Central memory CD8-positive, alpha-beta T cell (primary cell): ENCODE data around the gene CACNA2D3.

Experiments
- ATAC-seq: fragments of 150-1000 bp; cut with Tn5 transposase; replicated peaks from 2 replicates; pipeline ENCODE4 v1.10.0; 2022; ENCODE audit warnings: mild to moderate bottlenecking, moderate FRiP score, moderate number of reproducible peaks; ENCODE audit not compliant: poor library complexity, severe bottlenecking; ENCODE audit errors: extremely low read depth
- DNase-seq, 2 donors: peaks; one replicate each; pipeline ENCODE4 v3.0.0; 2021; ENCODE audit warnings: low spot score in 2 of 2
- H3K27ac Mint-ChIP-seq: one replicate; pipeline ENCODE4 v1.8.0; 2022; ENCODE audit warnings: low read depth, mild to moderate bottlenecking, moderate library complexity, mixed read lengths
- H3K27me3 Mint-ChIP-seq: one replicate; pipeline ENCODE4 v1.8.0; 2022; ENCODE audit warnings: mixed read lengths
- H3K36me3 Mint-ChIP-seq: one replicate; pipeline ENCODE4 v1.8.0; 2022; ENCODE audit warnings: mild to moderate bottlenecking, moderate library complexity, mixed read lengths; ENCODE audit not compliant: insufficient read depth
- H3K4me1 Mint-ChIP-seq: one replicate; pipeline ENCODE4 v1.8.0; 2022; ENCODE audit warnings: mixed read lengths
- H3K4me3 Mint-ChIP-seq: one replicate; pipeline ENCODE4 v1.8.0; 2022; ENCODE audit warnings: mild to moderate bottlenecking, moderate library complexity, mixed read lengths
- H3K9me3 Mint-ChIP-seq: one replicate; pipeline ENCODE4 v1.8.0; 2022; ENCODE audit warnings: mixed read lengths

The CACNA2D3 gene

GRCh38 chr3:54345847-54346375 lies 223.6 kb downstream of the CACNA2D3 start:
- H3K27ac Mint-ChIP-seq: no peak overlapping the region
- DNase-seq: no peak
- H3K36me3 Mint-ChIP-seq: no peaks in the 10 kb centered on the region
- H3K27me3 Mint-ChIP-seq: no peaks in the 10 kb centered on the region
- no peaks in the 10 kb centered on the region for H3K9me3 Mint-ChIP-seq
- ATAC-seq: no peak
- no peak overlapping the region for H3K4me3 Mint-ChIP-seq
- H3K4me1 Mint-ChIP-seq: no peaks in the 10 kb centered on the region

DNA sequence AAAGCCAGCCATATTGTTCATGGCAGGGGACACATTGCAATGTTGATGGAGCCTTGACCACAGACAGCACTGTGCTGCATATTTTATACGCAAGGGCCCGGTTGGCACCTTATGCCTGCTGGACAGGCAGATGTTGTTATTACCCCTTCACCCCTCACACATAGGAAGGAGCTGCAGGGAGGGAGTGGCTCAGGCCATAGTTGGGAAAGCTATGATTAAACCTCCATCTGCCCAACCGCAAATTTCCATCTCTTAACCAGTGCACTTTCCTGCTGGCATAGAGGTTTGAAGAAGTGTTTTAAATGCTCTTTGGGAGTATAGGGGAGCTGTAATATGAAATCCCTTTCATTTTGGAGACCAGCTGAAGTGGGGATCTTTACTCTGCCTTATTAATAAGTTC lies 224.7 kb downstream of the CACNA2D3 start:
- no peaks in the 10 kb centered on the region for H3K27me3 Mint-ChIP-seq
- no peaks in the 10 kb centered on the region for H3K4me1 Mint-ChIP-seq
- no peak overlapping the region for H3K4me3 Mint-ChIP-seq
- H3K27ac Mint-ChIP-seq: no peak overlapping the region
- no peaks in the 10 kb centered on the region for H3K36me3 Mint-ChIP-seq
- no peak for DNase-seq
- no peak for ATAC-seq
- H3K9me3 Mint-ChIP-seq: no peaks in the 10 kb centered on the region

GRCh38 chr3:54347933-54348332 lies 225.6 kb downstream of the CACNA2D3 start:
- no peaks in the 10 kb centered on the region for H3K4me1 Mint-ChIP-seq
- H3K36me3 Mint-ChIP-seq: no peaks in the 10 kb centered on the region
- no peaks in the 10 kb centered on the region for H3K27me3 Mint-ChIP-seq

GRCh38 chr3:54349231-54349652 lies 226.9 kb downstream of the CACNA2D3 start:
- no peak overlapping the region for H3K4me3 Mint-ChIP-seq

More at GRCh38 chr3:54347933-54348332, 225.6 kb downstream of the CACNA2D3 start:
- Mint-ChIP-seq H3K4me3 (no peak overlapping the region), H3K27ac (no peak overlapping the region), H3K9me3 (no peaks in the 10 kb centered on the region)
- ATAC-seq: no peak
- no peak for DNase-seq

GRCh38 chr3:54349691-54350090 lies 227.3 kb downstream of the CACNA2D3 start:
- no peaks in the 10 kb centered on the region for H3K27me3 Mint-ChIP-seq
- DNase-seq: no peak

More at GRCh38 chr3:54349231-54349652, 226.9 kb downstream of the CACNA2D3 start:
- no peak for ATAC-seq
- DNase-seq: no peak
- no peaks in the 10 kb centered on the region for H3K4me1 Mint-ChIP-seq
- no peak overlapping the region for H3K27ac Mint-ChIP-seq
- H3K9me3 Mint-ChIP-seq: no peaks in the 10 kb centered on the region
- H3K36me3 Mint-ChIP-seq: no peaks in the 10 kb centered on the region
- no peaks in the 10 kb centered on the region for H3K27me3 Mint-ChIP-seq

DNA sequence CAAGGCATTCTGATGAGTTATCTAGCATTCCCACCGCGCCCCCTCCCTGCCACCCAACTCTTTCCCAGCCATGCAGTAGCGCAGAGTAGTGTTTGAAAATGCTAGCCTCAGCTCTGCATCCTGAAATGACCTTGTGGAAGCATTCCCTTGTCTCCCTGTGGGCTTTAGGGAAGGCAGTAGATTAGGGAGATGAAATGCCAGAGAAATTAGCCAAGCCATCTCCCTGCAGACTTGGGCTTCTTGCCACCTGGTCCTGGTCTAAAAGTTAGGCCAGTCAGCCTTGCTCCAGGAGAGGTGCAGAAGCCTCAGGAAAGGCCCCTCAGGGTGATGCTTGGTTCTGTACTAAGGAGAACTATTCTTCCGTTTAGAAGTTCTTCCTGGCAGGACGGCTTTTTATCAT lies 231.2 kb downstream of the CACNA2D3 start:
- H3K27ac Mint-ChIP-seq: no peak overlapping the region
- no peak for DNase-seq
- no peak for ATAC-seq
- no peaks in the 10 kb centered on the region for H3K4me1 Mint-ChIP-seq
- H3K9me3 Mint-ChIP-seq: peaks cover 7% of the 10 kb centered on the region
- H3K4me3 Mint-ChIP-seq: no peak overlapping the region
- no peaks in the 10 kb centered on the region for H3K36me3 Mint-ChIP-seq
- no peaks in the 10 kb centered on the region for H3K27me3 Mint-ChIP-seq

More at GRCh38 chr3:54349691-54350090, 227.3 kb downstream of the CACNA2D3 start:
- no peaks in the 10 kb centered on the region for H3K9me3 Mint-ChIP-seq
- no peak overlapping the region for H3K4me3 Mint-ChIP-seq
- H3K4me1 Mint-ChIP-seq: no peaks in the 10 kb centered on the region
- ATAC-seq: no peak
- no peaks in the 10 kb centered on the region for H3K36me3 Mint-ChIP-seq
- no peak overlapping the region for H3K27ac Mint-ChIP-seq

GRCh38 chr3:54353946-54354345 lies 231.6 kb downstream of the CACNA2D3 start:
- ATAC-seq (no peak), DNase-seq (no peak)

GRCh38 chr3:54355800-54356199 lies 233.4 kb downstream of the CACNA2D3 start:
- peaks cover 7% of the 10 kb centered on the region for H3K9me3 Mint-ChIP-seq
- H3K4me3 Mint-ChIP-seq: no peak overlapping the region
- no peaks in the 10 kb centered on the region for H3K27me3 Mint-ChIP-seq
- DNase-seq (no peak), ATAC-seq (no peak)
- no peaks in the 10 kb centered on the region for H3K4me1 Mint-ChIP-seq
- no peak overlapping the region for H3K27ac Mint-ChIP-seq
- H3K36me3 Mint-ChIP-seq: no peaks in the 10 kb centered on the region

More at GRCh38 chr3:54353946-54354345, 231.6 kb downstream of the CACNA2D3 start:
- Mint-ChIP-seq H3K9me3 (peaks cover 7% of the 10 kb centered on the region), H3K4me1 (no peaks in the 10 kb centered on the region), H3K27me3 (no peaks in the 10 kb centered on the region), H3K36me3 (no peaks in the 10 kb centered on the region), H3K27ac (no peak overlapping the region), H3K4me3 (no peak overlapping the region)

DNA sequence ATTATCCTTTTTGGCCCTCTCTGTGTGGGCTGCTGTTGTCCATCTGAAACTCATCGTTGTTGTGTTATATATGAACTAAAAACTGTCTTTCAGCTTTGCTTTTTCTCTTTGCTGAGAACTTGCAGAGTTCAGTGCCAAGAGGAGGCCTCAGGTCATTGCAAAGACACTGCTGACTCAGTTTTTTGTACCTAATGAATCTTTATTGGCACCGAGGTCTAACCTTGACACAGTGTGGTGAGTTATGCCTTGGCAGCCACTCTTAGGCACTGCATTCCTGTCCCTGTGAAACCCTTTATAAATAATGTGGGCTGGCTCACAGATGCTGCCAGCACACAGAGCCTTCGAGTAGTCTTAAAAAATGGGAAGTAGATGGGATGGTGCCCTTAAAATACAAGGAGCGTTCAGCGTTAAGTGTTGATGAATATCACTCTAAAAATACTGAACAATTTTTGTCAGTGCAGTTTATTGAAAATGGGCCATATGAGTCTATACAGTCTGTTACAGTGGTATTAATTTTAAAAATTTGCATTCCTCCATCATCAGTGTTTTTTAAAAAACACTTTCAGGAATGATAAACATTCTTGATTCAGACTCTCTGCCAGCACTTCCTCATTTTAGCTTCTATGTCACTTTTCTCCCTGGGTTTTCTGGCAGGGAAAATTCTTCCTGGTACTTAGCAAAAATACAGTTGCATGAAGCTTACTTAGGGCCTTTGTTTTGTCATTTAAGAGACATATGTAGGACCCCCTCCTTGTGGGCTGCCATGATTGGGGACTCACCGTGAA lies 234.1 kb downstream of the CACNA2D3 start:
- Mint-ChIP-seq H3K4me3 (no peak overlapping the region), H3K36me3 (no peaks in the 10 kb centered on the region), H3K4me1 (no peaks in the 10 kb centered on the region), H3K27ac (no peak overlapping the region), H3K27me3 (no peaks in the 10 kb centered on the region), H3K9me3 (peaks cover 7% of the 10 kb centered on the region)
- ATAC-seq: no peak
- DNase-seq: no peak

- DNase-seq (no peak), ATAC-seq (no peak)
- peaks cover 7% of the 10 kb centered on the region for H3K9me3 Mint-ChIP-seq
- no peaks in the 10 kb centered on the region for H3K4me1 Mint-ChIP-seq
- H3K4me3 Mint-ChIP-seq: no peak overlapping the region
- H3K27me3 Mint-ChIP-seq: no peaks in the 10 kb centered on the region
- H3K36me3 Mint-ChIP-seq: no peaks in the 10 kb centered on the region
- H3K27ac Mint-ChIP-seq: no peak overlapping the region
Observed at GRCh38 chr3:54357301-54357700, 234.9 kb downstream of the CACNA2D3 start.

DNA sequence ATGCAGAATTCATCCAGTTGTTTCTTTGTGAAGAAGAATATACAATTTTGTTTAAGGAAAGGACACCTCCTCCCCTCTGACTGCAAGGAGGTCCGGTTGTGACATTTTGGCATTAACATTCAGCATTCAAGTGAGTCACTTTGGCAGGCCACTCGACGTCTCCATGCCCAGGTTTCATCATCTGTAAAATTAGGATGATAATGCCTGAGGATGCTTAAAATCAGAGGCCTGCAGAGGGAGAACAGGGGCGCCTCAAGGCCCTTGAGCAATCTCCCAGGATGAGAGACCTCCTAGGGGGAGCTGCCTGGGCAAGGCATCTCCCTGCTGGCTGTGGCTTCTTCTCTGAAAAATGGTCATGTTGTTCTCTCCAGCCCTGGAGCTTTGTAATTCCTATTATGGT lies 236.0 kb downstream of the CACNA2D3 start:
- no peak for DNase-seq
- Mint-ChIP-seq H3K4me1 (no peaks in the 10 kb centered on the region), H3K27ac (no peak overlapping the region), H3K4me3 (no peak overlapping the region), H3K27me3 (no peaks in the 10 kb centered on the region), H3K36me3 (no peaks in the 10 kb centered on the region), H3K9me3 (peaks cover 7% of the 10 kb centered on the region)
- no peak for ATAC-seq

DNA sequence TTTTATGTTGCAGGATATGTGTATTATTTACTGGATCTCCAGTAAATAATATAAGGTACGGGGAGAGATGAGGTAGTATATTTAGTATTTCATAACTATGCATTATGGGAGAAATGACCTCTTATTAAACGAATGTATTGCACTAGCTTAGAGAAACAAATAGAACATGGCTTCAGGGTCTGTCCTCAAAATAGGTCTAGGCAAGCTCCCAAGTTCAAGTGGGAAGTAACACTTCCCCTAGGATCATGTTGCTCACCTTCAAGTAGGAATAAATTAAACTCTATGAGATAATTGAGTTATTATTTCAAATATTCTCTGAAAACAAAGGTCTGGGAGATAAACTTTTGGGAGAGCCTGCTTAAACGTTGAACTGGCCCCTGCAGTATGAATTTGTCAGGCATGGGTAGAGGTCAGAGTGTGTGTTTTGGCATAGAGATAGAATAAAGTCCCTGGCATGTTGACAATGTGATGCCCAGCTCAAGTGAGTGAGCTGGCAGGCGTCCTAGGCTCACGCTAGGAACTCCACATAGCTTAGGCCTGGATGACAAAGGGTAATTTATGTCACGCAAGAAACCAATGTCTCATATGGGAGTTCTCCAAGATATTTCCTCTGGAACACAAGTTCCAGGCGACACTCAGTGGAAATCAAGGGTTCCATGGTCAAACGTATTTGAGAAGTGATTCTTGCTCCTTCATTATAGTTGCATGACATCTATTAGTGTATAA lies 236.8 kb downstream of the CACNA2D3 start:
- H3K4me1 Mint-ChIP-seq: no peaks in the 10 kb centered on the region
- no peak for ATAC-seq
- peaks cover 7% of the 10 kb centered on the region for H3K9me3 Mint-ChIP-seq
- H3K27me3 Mint-ChIP-seq: no peaks in the 10 kb centered on the region
- DNase-seq: no peak
- no peaks in the 10 kb centered on the region for H3K36me3 Mint-ChIP-seq
- H3K4me3 Mint-ChIP-seq: no peak overlapping the region
- H3K27ac Mint-ChIP-seq: no peak overlapping the region

- Mint-ChIP-seq H3K4me1 (no peaks in the 10 kb centered on the region), H3K4me3 (no peak overlapping the region), H3K9me3 (peaks cover 3% of the 10 kb centered on the region), H3K27ac (no peak overlapping the region), H3K27me3 (no peaks in the 10 kb centered on the region), H3K36me3 (no peaks in the 10 kb centered on the region)
- DNase-seq (no peak), ATAC-seq (no peak)
Observed at GRCh38 chr3:54360320-54360719, 238.0 kb downstream of the CACNA2D3 start.
